HG03039 (cell line): Measurements from ENCODE around the gene DDI2.
A peak's percentile ranks its signal among the peaks of the same experiment; 100 is the strongest.
"Not testable (repeated sequence)": the region's sequence is repeated elsewhere in the genome, so short reads cannot be mapped to it uniquely, and the experiment has no call there.

Source experiments
- ATAC-seq: cut with Tn5 transposase; IDR thresholded peaks from one replicate; pipeline ENCODE4 v1.9.1; 2021; ENCODE audit warnings: mild to moderate bottlenecking, moderate library complexity; ENCODE audit not compliant: unreplicated experiment

DDI2 gene

DNA sequence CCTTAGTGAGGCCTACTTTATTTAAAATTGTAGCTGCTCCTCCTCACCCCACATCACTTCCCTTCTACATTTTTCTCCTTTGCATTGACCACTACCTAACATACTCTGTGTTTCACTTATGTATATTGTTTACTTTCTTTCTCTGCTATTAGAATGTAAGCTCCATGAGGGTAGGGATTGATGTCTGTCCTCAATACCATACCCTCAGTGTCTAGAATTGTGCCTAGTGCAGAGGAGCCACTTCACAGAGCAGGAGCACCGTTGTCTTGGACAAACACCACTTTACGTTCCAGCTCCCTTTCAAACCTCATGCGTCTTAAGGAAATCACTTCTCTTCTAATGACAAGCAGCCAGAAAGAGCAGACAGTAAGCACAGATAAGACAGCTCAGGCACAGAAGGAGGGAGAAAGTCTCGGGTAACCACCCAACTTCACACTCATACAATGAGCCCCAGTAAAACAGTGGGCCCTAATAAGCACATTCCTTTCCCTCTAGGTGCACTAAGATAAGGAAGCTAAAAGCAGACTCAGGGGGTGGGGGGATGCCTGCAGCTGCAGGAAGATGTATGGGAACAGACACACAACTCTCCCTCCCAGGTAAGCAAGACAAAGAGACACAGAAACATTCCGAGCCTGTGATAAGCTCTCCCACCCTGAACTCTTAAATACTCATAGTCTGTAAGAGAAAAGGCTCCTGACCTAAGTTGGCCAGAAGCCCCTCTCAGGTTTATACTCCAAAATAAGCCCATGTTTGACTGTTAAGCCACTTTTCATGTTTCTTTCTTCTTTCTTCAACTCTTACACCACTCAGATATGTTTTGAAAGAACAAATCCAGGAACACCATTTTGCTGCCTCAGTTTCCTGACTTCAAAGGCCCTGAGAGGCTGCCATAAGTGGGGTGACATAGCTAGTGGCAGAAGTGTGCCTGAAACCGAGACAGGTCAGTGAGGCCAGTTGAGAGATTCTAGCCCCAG lies 59.7 kb downstream of the DDI2 start:
- ATAC-seq, result no peak

DNA sequence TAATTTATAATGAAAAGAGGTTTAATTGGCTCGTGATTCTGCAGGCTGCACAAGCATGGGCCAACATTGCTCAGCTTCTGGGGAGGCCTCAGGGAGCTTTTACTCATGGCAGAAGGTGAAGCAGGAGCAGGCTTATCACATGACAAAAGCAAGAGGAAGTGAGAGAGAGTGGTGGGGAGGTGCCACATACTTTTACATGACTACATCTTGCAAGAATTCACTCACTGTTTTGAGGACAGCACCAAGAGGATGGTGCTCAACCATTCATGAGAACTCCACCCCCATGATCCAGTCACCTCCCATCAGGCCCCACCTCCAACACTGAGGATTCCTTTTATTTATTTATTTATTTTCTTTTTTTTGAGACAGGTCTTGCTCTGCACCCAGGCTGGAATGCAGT lies 61.3 kb downstream of the DDI2 start:
- no peak for ATAC-seq

DNA sequence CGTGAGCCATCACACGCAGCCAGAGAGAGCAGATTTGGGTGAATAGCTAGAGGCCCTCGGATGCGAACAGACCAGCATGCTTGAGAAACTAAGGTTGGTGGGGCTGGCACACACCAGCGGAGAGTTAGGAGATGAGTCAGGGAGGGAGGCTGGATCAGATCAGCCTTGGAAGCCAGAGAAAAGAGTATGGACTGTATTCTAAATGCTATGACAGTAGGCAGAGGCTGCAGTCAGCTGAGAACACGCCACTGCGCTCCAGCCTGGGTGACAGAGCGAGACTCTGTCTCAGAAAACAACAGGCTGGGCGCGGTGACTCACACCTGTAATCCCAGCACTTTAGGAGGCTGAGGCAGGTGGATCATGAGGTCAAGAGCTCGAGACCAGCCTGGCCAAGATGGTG lies 62.9 kb downstream of the DDI2 start:
- ATAC-seq, result no peak

GRCh38 chr1:15680561-15681348 lies 63.5 kb downstream of the DDI2 start:
- no peak for ATAC-seq

- no peak for ATAC-seq
Observed at GRCh38 chr1:15681349-15682292, 64.4 kb downstream of the DDI2 start.

- no peak for ATAC-seq
Observed at GRCh38 chr1:15682936-15683341, 65.7 kb downstream of the DDI2 start.

GRCh38 chr1:15683345-15684039 lies 66.2 kb downstream of the DDI2 start:
- ATAC-seq, result no peak

GRCh38 chr1:15684042-15684461 lies 66.8 kb downstream of the DDI2 start, which contains the start of gene PLEKHM2:
PLEKHM2 (plus strand) TSS chr1:15684320; CDS start chr1:15684559, 239 bp downstream.
- ATAC-seq, result no peak

DNA sequence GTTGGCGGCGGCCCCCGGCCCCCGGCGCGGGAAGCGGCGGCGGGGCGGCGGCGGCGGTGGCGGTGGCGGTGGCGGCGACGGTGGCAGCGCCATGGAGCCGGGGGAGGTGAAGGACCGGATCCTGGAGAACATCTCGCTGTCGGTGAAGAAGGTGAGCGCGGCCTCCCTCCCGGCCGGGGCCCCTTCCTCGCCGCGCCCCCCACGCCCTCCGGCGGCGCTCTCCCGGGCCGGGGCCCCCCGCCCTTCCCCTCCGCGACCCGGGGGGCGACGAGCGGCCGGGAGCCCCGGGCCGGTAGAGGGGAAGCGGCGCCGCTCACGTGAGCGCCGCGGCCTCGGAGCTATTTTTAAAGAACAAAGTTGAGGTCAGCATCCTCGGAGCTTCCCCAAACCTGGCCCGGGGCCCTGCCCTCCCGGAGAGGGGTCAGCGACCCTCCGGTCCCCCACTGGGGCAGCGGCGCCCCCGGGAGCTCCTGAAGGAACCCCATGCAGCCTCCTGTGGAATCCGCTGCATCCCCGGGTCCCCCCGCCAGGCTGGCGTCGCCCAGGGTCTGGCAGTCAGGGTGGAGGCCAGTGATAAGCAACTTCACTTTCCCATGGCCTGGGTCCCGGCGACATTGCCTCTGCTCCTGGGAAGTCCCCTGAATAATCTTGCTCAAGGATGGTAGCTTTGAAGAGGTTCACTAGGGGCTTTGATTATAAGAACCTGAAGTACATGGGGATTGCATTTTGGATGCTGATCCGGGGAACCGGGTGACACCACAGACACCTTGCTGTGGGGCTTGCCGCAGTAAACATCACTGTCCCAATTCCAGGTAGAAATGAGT lies 67.4 kb downstream of the DDI2 start:
- no peak for ATAC-seq

DNA sequence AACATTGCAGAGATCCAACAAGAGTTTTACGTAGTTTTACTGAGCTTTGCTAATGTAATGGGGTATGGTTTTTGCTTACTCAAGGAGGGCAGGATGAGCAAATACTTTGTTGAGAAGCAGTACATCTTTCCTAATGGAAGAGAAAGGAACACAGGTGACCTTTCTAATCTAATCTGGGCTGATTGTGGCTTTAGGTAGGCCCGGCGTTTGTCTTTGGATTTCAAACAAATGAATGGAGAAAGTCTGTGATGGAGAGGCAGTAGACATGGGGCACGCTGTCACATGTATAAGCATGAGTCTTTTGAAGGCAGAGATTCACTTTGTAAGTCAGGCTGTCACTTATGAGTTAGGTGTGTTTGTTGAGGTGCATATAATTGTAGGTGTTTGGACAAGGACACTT lies 68.6 kb downstream of the DDI2 start:
- ATAC-seq, result no peak

- ATAC-seq, result no peak
Observed at GRCh38 chr1:15687446-15687845, 70.2 kb downstream of the DDI2 start.

GRCh38 chr1:15690317-15690716 lies 73.1 kb downstream of the DDI2 start:
- no peak for ATAC-seq

GRCh38 chr1:15691434-15692032 lies 74.3 kb downstream of the DDI2 start:
- no peak for ATAC-seq

DNA sequence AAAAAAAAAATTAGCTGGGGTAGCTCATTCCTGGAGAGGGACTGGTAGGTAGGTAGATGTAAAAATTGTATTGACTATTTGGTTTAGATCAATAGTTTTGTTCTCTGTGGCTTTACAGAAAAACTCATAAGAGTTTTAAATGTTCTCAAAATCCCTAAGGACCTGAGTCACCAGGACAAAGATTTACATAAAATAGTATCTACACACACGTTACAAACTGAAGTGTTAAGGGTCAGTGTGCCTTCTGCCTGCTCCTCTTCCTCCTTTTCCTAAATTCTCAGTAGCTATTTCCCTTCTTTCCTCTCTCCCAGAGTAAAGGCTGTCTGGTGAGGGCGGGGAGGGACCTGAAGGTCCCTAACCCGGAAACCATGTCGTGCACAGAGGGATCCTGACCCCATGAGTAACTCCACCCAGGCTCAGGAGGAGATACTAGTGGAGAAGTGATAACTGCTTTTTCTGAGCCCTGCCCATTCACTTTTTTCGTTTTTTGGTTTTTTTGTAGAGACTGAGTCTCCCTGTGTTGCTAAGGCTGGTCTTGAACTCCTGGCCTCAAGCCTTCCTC lies 74.9 kb downstream of the DDI2 start:
- no peak for ATAC-seq

DNA sequence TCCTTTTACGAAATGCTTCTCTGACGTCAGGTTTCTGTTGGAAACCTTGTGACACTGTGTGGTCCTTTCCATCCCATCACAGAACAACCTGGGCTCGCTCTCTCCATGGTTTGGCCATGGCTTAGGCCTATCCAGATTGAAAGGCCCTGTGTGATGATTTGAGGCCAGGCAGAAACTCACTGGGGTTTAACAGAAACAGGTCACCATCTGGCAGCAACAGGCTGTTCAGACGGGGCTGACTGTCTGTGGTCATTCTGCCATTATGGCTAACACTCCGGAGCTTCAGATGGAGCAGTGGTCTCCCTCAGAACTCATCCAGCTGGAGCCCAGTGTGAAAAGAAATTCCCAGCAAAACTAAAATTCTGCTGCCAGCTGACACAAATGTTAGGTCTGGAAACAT lies 76.1 kb downstream of the DDI2 start:
- no peak for ATAC-seq

- ATAC-seq, result peak; percentile 81
Observed at GRCh38 chr1:15696956-15697521, 79.8 kb downstream of the DDI2 start.

DNA sequence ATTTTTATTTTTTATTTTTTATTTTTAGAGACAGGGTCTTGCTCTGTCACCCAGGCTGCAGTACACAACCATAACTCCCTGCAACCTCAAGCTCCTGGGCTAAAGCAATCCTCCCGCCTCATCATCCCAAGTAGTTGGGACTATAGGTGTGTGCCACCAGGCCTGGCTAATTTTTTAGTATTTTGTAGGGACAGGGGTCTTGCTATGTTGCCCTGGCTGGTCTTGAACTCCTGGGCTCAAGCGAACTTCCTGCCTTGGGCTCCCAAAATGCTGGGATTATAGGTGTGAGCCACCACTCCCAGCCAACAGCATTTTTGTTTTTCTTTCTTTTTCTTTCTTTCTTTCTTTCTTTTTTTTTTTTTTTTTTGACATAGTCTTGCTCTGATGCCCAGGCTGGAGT lies 80.9 kb downstream of the DDI2 start:
- no peak for ATAC-seq

DNA sequence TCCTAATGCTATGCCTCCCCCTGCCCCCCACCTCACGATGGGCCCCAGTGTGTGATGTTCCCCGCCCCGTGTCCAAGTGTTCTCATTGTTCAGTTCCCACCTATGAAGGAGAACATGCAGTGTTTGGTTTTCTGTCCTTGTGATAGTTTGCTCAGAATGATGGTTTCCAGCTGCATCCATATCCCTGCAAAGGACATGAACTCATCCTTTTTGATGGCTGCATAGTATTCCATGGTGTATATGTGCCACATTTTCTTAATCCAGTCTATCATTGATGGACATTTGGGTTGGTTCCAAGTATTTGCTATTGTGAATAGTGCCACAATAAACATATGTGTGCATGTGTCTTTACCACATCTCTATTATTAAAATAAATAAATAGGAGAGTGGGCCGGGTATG lies 82.1 kb downstream of the DDI2 start:
- ATAC-seq, result not testable (repeated sequence)
